ELR (cell line): ENCODE data around the gene PTPRN2.

Source experiments
- DNase-seq: peaks from one replicate; pipeline ENCODE4 v3.0.0-alpha.2; 2015; ENCODE audit warnings: low read depth

The PTPRN2 gene

GRCh38 chr7:157772486-157773130, 815.0 kb downstream of the PTPRN2 start:
- DNase-seq, result no peak

GRCh38 chr7:157771689-157772088, 815.9 kb downstream of the PTPRN2 start:
- no peak for DNase-seq

- no peak for DNase-seq
These were observed 816.8 kb downstream of the PTPRN2 start for GRCh38 chr7:157770716-157771320.

- no peak for DNase-seq
These were observed 818.0 kb downstream of the PTPRN2 start for GRCh38 chr7:157769526-157770215.

- no peak for DNase-seq
These were observed 818.5 kb downstream of the PTPRN2 start for GRCh38 chr7:157769086-157769485.

GRCh38 chr7:157768198-157768597, 819.4 kb downstream of the PTPRN2 start:
- no peak for DNase-seq

- no peak for DNase-seq
These were observed 820.0 kb downstream of the PTPRN2 start for GRCh38 chr7:157767506-157768197.

- DNase-seq, result no peak
These were observed 821.5 kb downstream of the PTPRN2 start for GRCh38 chr7:157766098-157766497.

- no peak for DNase-seq
These were observed 822.6 kb downstream of the PTPRN2 start for GRCh38 chr7:157764946-157765537.

GRCh38 chr7:157764193-157764592, 823.4 kb downstream of the PTPRN2 start:
- DNase-seq, result no peak

- DNase-seq, result no peak
These were observed 824.2 kb downstream of the PTPRN2 start for GRCh38 chr7:157763279-157764000.

- no peak for DNase-seq
These were observed 824.8 kb downstream of the PTPRN2 start for GRCh38 chr7:157762824-157763223.

GRCh38 chr7:157760004-157760730, 827.5 kb downstream of the PTPRN2 start:
- DNase-seq, result no peak

- DNase-seq, result no peak
These were observed 828.3 kb downstream of the PTPRN2 start for GRCh38 chr7:157759246-157759805.

- DNase-seq, result no peak
These were observed 829.0 kb downstream of the PTPRN2 start for GRCh38 chr7:157758468-157759245.

GRCh38 chr7:157757776-157758467, 829.7 kb downstream of the PTPRN2 start:
- DNase-seq, result no peak

- no peak for DNase-seq
These were observed 830.4 kb downstream of the PTPRN2 start for GRCh38 chr7:157757211-157757610.

- no peak for DNase-seq
These were observed 831.9 kb downstream of the PTPRN2 start for GRCh38 chr7:157755741-157756140.

- DNase-seq, result no peak
These were observed 833.2 kb downstream of the PTPRN2 start for GRCh38 chr7:157754416-157754790.
